SJSA1 (cell line): Measurements from ENCODE around the gene BIRC5. TPM values are rescaled to one million over a fixed set of nuclear protein-coding genes. Genes with fewer than 3 reads are reported as not detected.

Experiments
- DNase-seq, 2 experiments: peaks; one replicate each; pipeline ENCODE4 v3.0.0-alpha.2; 2015 to 2020; ENCODE audit warnings: low spot score in 2 of 2, low read depth in 1 of 2
- H3K27ac ChIP-seq: fragments of 250-450 bp; sonication (Bioruptor Pico); 2 replicates; pipeline ENCODE4 v1.5.1; 2020; ENCODE audit warnings: mild to moderate bottlenecking, moderate library complexity
- H3K27me3 ChIP-seq: fragments of 250-450 bp; sonication (Bioruptor Pico); replicated peaks from 2 replicates; pipeline ENCODE4 v1.5.1; 2020; ENCODE audit warnings: mild to moderate bottlenecking, moderate library complexity
- H3K36me3 ChIP-seq: fragments of 250-450 bp; sonication (Bioruptor Pico); 2 replicates; pipeline ENCODE4 v1.5.1; 2020; ENCODE audit warnings: mild to moderate bottlenecking
- H3K4me1 ChIP-seq: fragments of 250-450 bp; sonication (Bioruptor Pico); replicated peaks from 2 replicates; pipeline ENCODE4 v1.6.1; 2021; ENCODE audit warnings: mild to moderate bottlenecking
- H3K4me3 ChIP-seq: fragments of 250-450 bp; sonication (Bioruptor Pico); 2 replicates; pipeline ENCODE4 v1.5.1; 2020; ENCODE audit warnings: mild to moderate bottlenecking
- H3K9me3 ChIP-seq: fragments of 250-450 bp; sonication (Bioruptor Pico); replicated peaks from 2 replicates; pipeline ENCODE4 v1.5.1; 2020; ENCODE audit warnings: mild to moderate bottlenecking
- total RNA-seq: library from RNA; depleted of rRNA; stranded (reverse); fragments of >200 nt; shearing (Covaris generic); gene quantifications from 2 replicates; pipeline ENCODE4 v1.2.3, GENCODE V29; 2014

The BIRC5 gene
- total RNA-seq, 1 experiment from 2014 or later = 301 TPM

GRCh38 chr17:78255953-78256706, 42.1 kb downstream of the BIRC5 start:
- H3K9me3 ChIP-seq = no peaks in the 10 kb centered on the region

GRCh38 chr17:78256707-78257591, 42.9 kb downstream of the BIRC5 start:
- H3K27me3 ChIP-seq = no peaks in the 10 kb centered on the region
- H3K4me3 ChIP-seq = no peak overlapping the region
- 0 out of 2 replicates have a peak, but pooled peaks cover 4% of the 10 kb centered on the region for H3K36me3 ChIP-seq
- DNase-seq = no peak
- H3K9me3 ChIP-seq = no peaks in the 10 kb centered on the region
- no peak overlapping the region for H3K27ac ChIP-seq
- peaks cover 8% of the 10 kb centered on the region for H3K4me1 ChIP-seq

More at GRCh38 chr17:78255953-78256706, 42.1 kb downstream of the BIRC5 start:
- Histone ChIP-seq H3K36me3 (0 out of 2 replicates have a peak, but pooled peaks cover 4% of the 10 kb centered on the region), H3K4me3 (no peak overlapping the region), H3K27me3 (no peaks in the 10 kb centered on the region), H3K27ac (no peak overlapping the region), H3K4me1 (peaks cover 11% of the 10 kb centered on the region)
- DNase-seq = no peak

DNA sequence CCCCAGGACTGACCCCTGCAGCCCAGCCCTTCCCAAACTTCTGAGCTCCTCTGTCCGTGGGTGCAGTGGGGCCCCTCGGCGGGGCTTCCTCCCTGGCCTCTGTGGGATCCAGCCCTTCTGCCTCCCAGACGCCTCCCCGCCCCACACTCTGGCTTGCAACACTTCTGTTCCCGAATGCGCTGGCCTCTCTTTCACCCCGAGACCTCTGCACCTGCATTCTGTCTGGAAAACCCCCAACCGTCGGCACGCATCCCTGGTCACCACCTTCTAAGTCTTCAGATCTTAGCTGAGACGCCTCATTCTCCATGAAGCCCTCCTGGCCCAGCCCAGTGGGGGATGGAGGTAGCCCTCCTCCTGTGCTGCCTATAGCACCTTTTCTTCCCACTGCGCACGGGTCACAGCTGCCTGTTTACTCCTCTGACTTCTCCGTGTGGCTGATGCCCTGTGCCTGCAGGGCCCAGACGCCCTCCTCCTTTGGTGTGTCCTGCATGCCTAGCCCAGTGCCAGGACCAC, 43.8 kb downstream of the BIRC5 start:
- H3K9me3 ChIP-seq = no peaks in the 10 kb centered on the region
- no peak overlapping the region for H3K27ac ChIP-seq
- 0 out of 2 replicates have a peak, but pooled peaks cover 4% of the 10 kb centered on the region for H3K36me3 ChIP-seq
- H3K4me3 ChIP-seq = no peak overlapping the region
- DNase-seq = no peak
- H3K27me3 ChIP-seq = no peaks in the 10 kb centered on the region
- peaks cover 8% of the 10 kb centered on the region for H3K4me1 ChIP-seq

DNA sequence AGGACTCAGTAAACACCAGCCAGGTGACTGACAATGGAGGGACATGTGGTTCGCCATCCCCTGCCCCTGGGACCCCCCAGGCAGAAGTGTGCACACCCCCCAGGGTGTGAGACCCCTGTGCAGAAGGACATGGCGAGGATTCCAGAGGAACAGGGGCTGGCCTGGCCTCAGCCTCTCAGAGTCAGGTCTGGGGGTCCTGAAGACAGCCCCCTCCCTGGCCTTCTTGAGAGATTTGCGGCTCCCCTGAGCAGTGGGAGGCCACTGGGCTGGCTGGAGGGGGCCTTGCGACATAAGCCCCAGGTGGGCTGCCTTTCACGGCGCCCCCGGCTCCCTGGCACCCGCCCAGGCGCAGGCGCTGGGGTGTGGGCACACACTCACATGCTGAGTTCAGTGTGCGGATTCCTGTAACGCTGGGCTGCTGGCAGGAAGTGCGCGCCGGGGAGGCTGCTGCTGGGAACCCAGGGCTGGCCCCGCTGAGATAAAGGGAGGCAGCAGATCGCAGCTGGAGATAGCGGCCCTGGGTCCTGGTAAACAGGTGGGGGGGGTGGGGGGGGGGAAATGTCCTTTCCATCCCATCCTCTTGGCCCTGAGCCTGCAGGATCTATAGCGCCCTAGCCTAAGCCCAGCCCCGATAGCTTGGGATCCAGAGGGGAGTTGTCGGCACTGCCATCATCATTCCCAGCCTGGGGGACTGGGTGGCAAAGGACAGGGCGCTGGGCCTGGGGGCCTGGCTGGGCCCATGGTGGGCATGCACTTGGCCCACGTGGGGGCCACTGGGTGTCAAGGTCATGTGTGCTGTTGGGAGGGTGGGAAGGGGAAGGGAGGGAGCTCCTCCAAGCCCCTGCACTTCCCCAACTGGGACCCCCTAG, 44.5 kb downstream of the BIRC5 start:
- Histone ChIP-seq H3K9me3 (no peaks in the 10 kb centered on the region), H3K4me3 (no peak overlapping the region), H3K27me3 (no peaks in the 10 kb centered on the region), H3K4me1 (peaks cover 8% of the 10 kb centered on the region), H3K36me3 (0 out of 2 replicates have a peak, but pooled peaks cover 4% of the 10 kb centered on the region), H3K27ac (no peak overlapping the region)
- no peak for DNase-seq

- Histone ChIP-seq H3K27me3 (no peaks in the 10 kb centered on the region), H3K4me1 (peaks cover 4% of the 10 kb centered on the region), H3K27ac (no peak overlapping the region), H3K9me3 (no peaks in the 10 kb centered on the region), H3K36me3 (0 out of 2 replicates have a peak, but pooled peaks cover 2% of the 10 kb centered on the region), H3K4me3 (no peak overlapping the region)
- DNase-seq = no peak
Measured at GRCh38 chr17:78259192-78259554, 45.1 kb downstream of the BIRC5 start.

- no peaks in the 10 kb centered on the region for H3K4me1 ChIP-seq
- H3K27ac ChIP-seq = no peak overlapping the region
- no peak overlapping the region for H3K4me3 ChIP-seq
- DNase-seq = no peak
- H3K27me3 ChIP-seq = peaks cover under 1% of the 10 kb centered on the region; the same call in 1 of the 2 replicates
- no peaks in the 10 kb centered on the region for H3K36me3 ChIP-seq
- H3K9me3 ChIP-seq = no peaks in the 10 kb centered on the region
Measured at GRCh38 chr17:78263063-78263735, 49.1 kb downstream of the BIRC5 start.

DNA sequence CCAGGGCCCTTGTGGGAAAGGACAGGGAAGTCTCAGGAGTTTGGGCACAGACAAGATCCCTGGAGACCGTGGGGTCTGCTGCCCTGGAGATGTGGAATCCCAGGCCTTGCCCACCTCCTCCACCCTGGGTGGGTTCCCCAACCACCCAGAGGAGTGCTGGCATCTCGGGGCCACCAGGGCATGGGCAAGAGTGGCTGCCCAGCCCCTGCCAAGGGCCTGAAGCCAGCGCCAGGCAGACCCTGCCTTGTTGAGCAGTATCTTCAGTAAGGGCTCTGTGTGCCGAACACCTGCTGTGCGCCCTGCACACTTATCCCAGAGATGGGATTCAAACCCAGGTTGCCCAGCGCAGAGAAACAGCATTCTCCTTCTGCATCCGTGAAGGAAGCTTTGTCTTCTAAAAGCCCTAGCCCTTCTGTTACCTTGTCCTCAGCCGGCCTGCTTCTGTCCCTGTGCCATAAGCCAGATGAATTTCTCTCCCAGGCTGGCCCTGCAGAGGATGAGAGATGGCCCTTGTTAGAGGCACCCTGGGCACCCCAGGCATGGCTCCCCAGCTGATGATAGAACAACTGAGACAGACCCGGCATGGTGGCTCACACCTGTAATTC, 49.8 kb downstream of the BIRC5 start:
- Histone ChIP-seq H3K27ac (no peak overlapping the region), H3K36me3 (no peaks in the 10 kb centered on the region), H3K9me3 (no peaks in the 10 kb centered on the region), H3K4me3 (no peak overlapping the region), H3K27me3 (peaks cover 7% of the 10 kb centered on the region), H3K4me1 (peaks cover under 1% of the 10 kb centered on the region)
- DNase-seq = no peak

- H3K27ac ChIP-seq = no peak overlapping the region
- H3K4me1 ChIP-seq = peaks cover 8% of the 10 kb centered on the region
- H3K27me3 ChIP-seq = peaks cover 15% of the 10 kb centered on the region
- no peak for DNase-seq
- H3K4me3 ChIP-seq = no peak overlapping the region
- no peaks in the 10 kb centered on the region for H3K9me3 ChIP-seq
- no peaks in the 10 kb centered on the region for H3K36me3 ChIP-seq
Measured at GRCh38 chr17:78264590-78264989, 50.5 kb downstream of the BIRC5 start.

DNA sequence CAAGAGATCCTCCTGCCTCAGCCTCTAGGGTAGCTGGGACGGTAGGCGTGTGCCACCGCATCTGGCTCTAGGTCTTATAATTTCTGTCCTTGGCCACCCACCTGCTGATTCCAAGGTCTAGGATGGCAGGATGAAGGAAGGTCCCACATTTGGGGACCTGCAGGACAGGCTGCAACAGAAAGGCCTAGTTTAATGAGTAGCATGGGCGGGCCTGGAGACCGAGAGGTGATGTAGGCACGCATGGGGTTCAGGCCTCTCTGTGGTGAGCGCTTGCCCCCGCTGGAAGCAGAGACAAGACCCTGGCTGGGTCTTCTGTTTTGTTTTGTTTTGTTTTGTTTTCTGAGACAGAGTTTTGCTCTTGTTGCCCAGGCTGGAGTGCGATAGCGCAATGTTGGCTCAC, 51.1 kb downstream of the BIRC5 start:
- peaks cover 9% of the 10 kb centered on the region for H3K4me1 ChIP-seq
- H3K4me3 ChIP-seq = no peak overlapping the region
- no peaks in the 10 kb centered on the region for H3K9me3 ChIP-seq
- peaks cover 20% of the 10 kb centered on the region for H3K27me3 ChIP-seq
- H3K27ac ChIP-seq = no peak overlapping the region
- no peak for DNase-seq
- no peaks in the 10 kb centered on the region for H3K36me3 ChIP-seq

DNA sequence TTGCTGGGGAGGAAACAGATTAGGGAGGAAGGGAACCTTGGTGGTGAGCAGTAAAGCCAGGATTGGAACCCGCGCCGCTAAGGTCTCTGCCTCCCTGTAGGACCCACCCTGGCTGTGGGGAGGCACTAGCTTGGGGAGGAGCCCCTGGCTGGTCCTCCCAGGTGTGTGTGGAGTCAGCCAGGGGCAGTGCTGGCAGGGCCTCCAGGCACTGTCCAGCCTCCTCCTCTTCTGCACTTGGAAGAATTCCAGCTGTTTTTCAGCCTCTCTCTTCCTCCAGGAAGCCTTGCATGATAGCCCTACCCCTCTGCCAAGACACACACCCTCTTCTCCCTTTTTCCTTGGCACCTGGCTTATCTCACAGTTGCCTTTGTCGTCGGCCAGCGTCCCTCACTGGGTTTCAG, 52.2 kb downstream of the BIRC5 start:
- no peaks in the 10 kb centered on the region for H3K36me3 ChIP-seq
- no peak overlapping the region for H3K4me3 ChIP-seq
- H3K27me3 ChIP-seq = peaks cover 26% of the 10 kb centered on the region
- peaks cover 13% of the 10 kb centered on the region for H3K4me1 ChIP-seq
- DNase-seq = no peak
- no peak overlapping the region for H3K27ac ChIP-seq
- no peaks in the 10 kb centered on the region for H3K9me3 ChIP-seq

- no peak for DNase-seq
- Histone ChIP-seq H3K27ac (no peak overlapping the region), H3K27me3 (peaks cover 29% of the 10 kb centered on the region), H3K4me3 (no peak overlapping the region), H3K36me3 (no peaks in the 10 kb centered on the region), H3K4me1 (peaks cover 13% of the 10 kb centered on the region), H3K9me3 (no peaks in the 10 kb centered on the region)
Measured at GRCh38 chr17:78266771-78267170, 52.7 kb downstream of the BIRC5 start.

DNA sequence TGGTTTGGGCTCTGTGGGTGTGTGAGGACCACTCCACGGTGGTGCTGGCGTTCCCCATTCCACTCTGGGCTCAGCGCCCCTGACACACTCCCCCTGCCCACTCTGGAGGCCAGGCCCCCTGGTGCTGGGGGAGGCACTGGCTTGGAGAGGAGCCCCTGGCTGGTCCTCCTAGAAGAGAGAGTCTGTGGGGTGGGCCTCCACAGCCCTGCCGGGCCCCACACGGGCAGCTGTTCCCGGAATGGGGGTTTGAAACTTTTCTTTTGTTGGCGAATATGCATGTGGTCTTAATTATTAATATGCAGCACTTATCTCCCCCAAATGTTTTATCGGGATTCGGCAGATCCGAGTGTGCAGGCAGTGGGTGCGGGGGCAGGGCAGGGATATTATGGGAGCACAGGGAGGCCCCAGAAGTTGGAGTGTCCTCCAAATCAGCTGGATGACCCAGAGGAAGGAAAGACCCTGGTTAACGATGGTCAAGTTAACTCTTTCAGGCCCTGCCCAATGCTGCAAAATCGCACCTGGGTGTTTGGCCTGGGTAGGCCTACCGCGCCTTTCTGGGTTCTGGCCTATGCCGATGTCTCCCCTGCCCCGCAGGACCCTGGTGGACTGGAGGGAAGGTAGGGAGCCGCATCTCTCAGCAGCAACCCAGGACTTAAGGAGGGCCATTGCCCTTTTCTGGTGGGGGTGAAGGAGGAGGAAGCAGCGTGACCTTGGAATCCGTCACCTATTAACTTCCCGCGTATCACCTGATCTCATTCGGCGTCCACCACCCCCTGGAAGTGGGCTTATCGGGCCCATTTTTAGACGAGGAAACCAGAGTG, 53.4 kb downstream of the BIRC5 start:
- H3K4me1 ChIP-seq = peaks cover 13% of the 10 kb centered on the region
- peaks cover 32% of the 10 kb centered on the region for H3K27me3 ChIP-seq
- H3K27ac ChIP-seq = no peak overlapping the region

More for the DNA sequence above, 53.4 kb downstream of the BIRC5 start:
- Histone ChIP-seq H3K9me3 (no peaks in the 10 kb centered on the region), H3K4me3 (no peak overlapping the region), H3K36me3 (no peaks in the 10 kb centered on the region)
- peak in 1 of 2 experiments; percentile 47 for DNase-seq
